Nephron (organoid): ENCODE results near the gene DISP3.

Experiments
- H3K27ac Mint-ChIP-seq, 3 experiments: 2 replicates each; pipeline ENCODE4 v1.8.0; 2020; ENCODE audit warnings: mixed read lengths in 3 of 3, mild to moderate bottlenecking in 2 of 3, moderate library complexity in 1 of 3
- H3K27me3 Mint-ChIP-seq: 2 replicates; pipeline ENCODE4 v1.8.0; 2021; ENCODE audit warnings: low read depth, mild to moderate bottlenecking, moderate library complexity, mixed read lengths
- H3K36me3 Mint-ChIP-seq: 2 replicates; pipeline ENCODE4 v1.8.0; 2020; ENCODE audit warnings: low read depth, mixed read lengths
- H3K4me1 Mint-ChIP-seq: 2 replicates; pipeline ENCODE4 v1.8.0; 2020; ENCODE audit warnings: mixed read lengths
- H3K4me3 Mint-ChIP-seq, 3 experiments: 2 replicates each; pipeline ENCODE4 v1.8.0; 2020; ENCODE audit warnings: mild to moderate bottlenecking in 3 of 3, mixed read lengths in 3 of 3, moderate library complexity in 2 of 3
- H3K9me3 Mint-ChIP-seq: 2 replicates; pipeline ENCODE4 v1.8.0; 2020; ENCODE audit warnings: mixed read lengths
- CTCF ChIP-seq, 3 experiments: fragments of 200-600 bp; sonication (generic); IDR thresholded peaks; one replicate each; pipeline ENCODE4 v1.5.0; 2021; ENCODE audit warnings: antibody characterized with exemption in 3 of 3; ENCODE audit not compliant: unreplicated experiment in 3 of 3

Gene DISP3

GRCh38 chr1:11443961-11444658, 34.8 kb upstream of the DISP3 start:
- Mint-ChIP-seq H3K27me3 (peaks cover 59% of the 10 kb centered on the region), H3K36me3 (no peaks in the 10 kb centered on the region), H3K27ac (no peak overlapping the region), H3K4me3 (no peak overlapping the region), H3K4me1 (peaks cover 2% of the 10 kb centered on the region), H3K9me3 (no peaks in the 10 kb centered on the region)
- TF ChIP-seq CTCF (IDR thresholded peaks at IDR 0.05; ENCODE audit: unreplicated experiment in 3 of 3), result no peak

GRCh38 chr1:11444907-11445306, 34.0 kb upstream of the DISP3 start:
- Mint-ChIP-seq H3K36me3 (no peaks in the 10 kb centered on the region), H3K4me1 (no peaks in the 10 kb centered on the region), H3K27me3 (peaks cover 56% of the 10 kb centered on the region), H3K9me3 (no peaks in the 10 kb centered on the region), H3K27ac (no peak overlapping the region), H3K4me3 (no peak overlapping the region)
- TF ChIP-seq CTCF (IDR thresholded peaks at IDR 0.05; ENCODE audit: unreplicated experiment in 3 of 3), result no peak

- H3K36me3 Mint-ChIP-seq, result no peaks in the 10 kb centered on the region
- TF ChIP-seq CTCF (IDR thresholded peaks at IDR 0.05; ENCODE audit: unreplicated experiment in 3 of 3), result no peak
- H3K27me3 Mint-ChIP-seq, result peaks cover 59% of the 10 kb centered on the region
- no peaks in the 10 kb centered on the region for H3K4me1 Mint-ChIP-seq
- H3K4me3 Mint-ChIP-seq, result no peak overlapping the region
- no peaks in the 10 kb centered on the region for H3K9me3 Mint-ChIP-seq
- H3K27ac Mint-ChIP-seq, result no peak overlapping the region
Measured at GRCh38 chr1:11447903-11448302, 31.1 kb upstream of the DISP3 start.

- no peaks in the 10 kb centered on the region for H3K9me3 Mint-ChIP-seq
- H3K4me3 Mint-ChIP-seq, result no peak overlapping the region
- H3K36me3 Mint-ChIP-seq, result no peaks in the 10 kb centered on the region
- TF ChIP-seq CTCF (IDR thresholded peaks at IDR 0.05; ENCODE audit: unreplicated experiment in 3 of 3), result no peak
- peaks cover 60% of the 10 kb centered on the region for H3K27me3 Mint-ChIP-seq
- no peak overlapping the region for H3K27ac Mint-ChIP-seq
- H3K4me1 Mint-ChIP-seq, result no peaks in the 10 kb centered on the region
Measured at GRCh38 chr1:11448373-11449099, 30.4 kb upstream of the DISP3 start.

- Mint-ChIP-seq H3K4me1 (no peaks in the 10 kb centered on the region), H3K9me3 (no peaks in the 10 kb centered on the region), H3K27ac (no peak overlapping the region), H3K27me3 (peaks cover 61% of the 10 kb centered on the region), H3K4me3 (no peak overlapping the region), H3K36me3 (no peaks in the 10 kb centered on the region)
- no peak for TF ChIP-seq CTCF (IDR thresholded peaks at IDR 0.05; ENCODE audit: unreplicated experiment in 3 of 3)
Measured at GRCh38 chr1:11449100-11449403, 29.9 kb upstream of the DISP3 start.

GRCh38 chr1:11450310-11450709, 28.6 kb upstream of the DISP3 start:
- Mint-ChIP-seq H3K4me3 (no peak overlapping the region), H3K4me1 (no peaks in the 10 kb centered on the region), H3K9me3 (no peaks in the 10 kb centered on the region), H3K27me3 (peaks cover 65% of the 10 kb centered on the region), H3K27ac (no peak overlapping the region), H3K36me3 (no peaks in the 10 kb centered on the region)
- no peak for TF ChIP-seq CTCF (IDR thresholded peaks at IDR 0.05; ENCODE audit: unreplicated experiment in 3 of 3)
